SK-N-MC (cell line): ENCODE measurements around the gene TCF15.

Experiments
- EZH2 ChIP-seq: fragments of 200-600 bp; sonication (generic); IDR thresholded peaks from one replicate; pipeline ENCODE4 v1.6.1; 2017; ENCODE audit warnings: antibody characterized with exemption
- POLR2AphosphoS5 ChIP-seq: IDR thresholded peaks from 2 replicates; pipeline ENCODE4 v1.6.1; 2012; ENCODE audit warnings: mild to moderate bottlenecking, low read depth, low read length, borderline replicate concordance

DNA sequence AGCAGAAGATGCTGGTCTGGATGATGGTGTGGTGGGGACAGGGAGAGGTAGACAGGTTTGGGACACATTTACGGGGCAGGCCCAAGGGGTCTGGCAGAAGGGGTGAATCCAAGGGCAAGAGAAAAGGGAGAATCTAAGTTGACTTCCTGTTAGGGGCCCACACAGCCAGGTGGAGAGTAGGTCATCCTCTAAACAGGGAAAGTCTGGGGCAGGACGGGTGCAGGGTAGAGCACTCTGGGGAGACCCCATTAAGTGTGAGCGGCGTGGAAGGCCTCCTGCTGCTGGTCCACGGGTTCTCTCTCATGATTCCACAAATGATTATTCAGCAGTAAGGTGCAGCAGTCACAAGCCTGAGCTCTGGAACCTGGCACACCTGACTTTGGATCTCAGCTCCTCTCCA lies 40.2 kb upstream of the TCF15 start:
- no peak for TF ChIP-seq POLR2AphosphoS5
- TF ChIP-seq EZH2 = no peak
